Measurements from ENCODE around the gene KIF5A.

- TF ChIP-seq CTCF (IDR thresholded peaks at IDR 0.05; ENCODE audit: low read length): no peak
- no peak for TF ChIP-seq EZH2 (IDR thresholded peaks at IDR 0.05; ENCODE audit: borderline replicate concordance, low read length)
Observed at GRCh38 chr12:57616383-57617101, 66.7 kb downstream of the KIF5A start.

All from OCI-LY1 (cell line).